Measurements from ENCODE around the gene TRNAU1AP.

Gene TRNAU1AP

DNA sequence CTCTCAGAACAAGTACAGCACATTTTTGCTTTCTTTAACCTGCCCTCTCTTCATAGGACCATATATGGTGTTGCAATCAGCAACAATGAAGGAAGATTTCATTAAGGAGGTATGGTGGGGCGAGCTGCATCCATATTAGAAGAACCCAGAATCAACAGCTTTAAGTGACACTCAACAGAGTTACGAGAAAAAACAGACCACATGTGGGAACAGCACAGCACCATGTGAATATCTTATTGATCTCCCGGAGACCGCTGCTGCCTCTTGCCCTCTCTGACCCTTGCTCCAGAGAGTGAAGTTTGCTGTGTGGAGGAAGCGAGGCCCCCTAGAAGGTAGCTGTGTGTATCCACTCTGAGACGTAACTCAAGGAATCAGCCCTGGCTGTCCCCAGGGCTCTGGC, 52.1 kb downstream of the TRNAU1AP start:
- no peak for DNase-seq (ENCODE audit: low spot score)

- no peak for DNase-seq (ENCODE audit: low spot score)
These were observed 53.9 kb downstream of the TRNAU1AP start for GRCh38 chr1:28606771-28607170.

DNA sequence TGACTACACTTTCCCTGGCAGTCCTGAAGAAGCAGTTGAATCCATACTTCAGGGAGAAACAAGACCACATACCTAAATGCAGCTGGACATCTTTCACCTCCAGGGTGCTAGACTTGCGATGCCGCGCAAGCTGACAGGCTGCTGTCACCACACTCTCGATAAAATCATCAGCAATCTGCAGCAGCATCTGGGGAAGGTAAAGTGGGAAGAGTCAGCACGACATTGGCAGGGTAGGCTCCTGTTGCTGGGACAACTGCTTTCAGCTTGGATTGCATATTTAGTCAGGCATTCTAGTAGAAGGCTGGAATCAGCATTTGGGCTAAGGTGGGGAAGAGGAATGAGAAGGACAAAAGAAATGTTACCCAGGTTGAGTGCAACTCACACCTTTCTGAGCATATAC, 60.3 kb downstream of the TRNAU1AP start:
- no peak for DNase-seq (ENCODE audit: low spot score)
